SKM-1 (cell line): ENCODE measurements around the gene ARL3.

Source experiments
- DNase-seq: peaks from one replicate; lab custom pipeline; 2025; ENCODE audit not compliant: unreplicated experiment; lab: John Stamatoyannopoulos, UW

The ARL3 gene

DNA sequence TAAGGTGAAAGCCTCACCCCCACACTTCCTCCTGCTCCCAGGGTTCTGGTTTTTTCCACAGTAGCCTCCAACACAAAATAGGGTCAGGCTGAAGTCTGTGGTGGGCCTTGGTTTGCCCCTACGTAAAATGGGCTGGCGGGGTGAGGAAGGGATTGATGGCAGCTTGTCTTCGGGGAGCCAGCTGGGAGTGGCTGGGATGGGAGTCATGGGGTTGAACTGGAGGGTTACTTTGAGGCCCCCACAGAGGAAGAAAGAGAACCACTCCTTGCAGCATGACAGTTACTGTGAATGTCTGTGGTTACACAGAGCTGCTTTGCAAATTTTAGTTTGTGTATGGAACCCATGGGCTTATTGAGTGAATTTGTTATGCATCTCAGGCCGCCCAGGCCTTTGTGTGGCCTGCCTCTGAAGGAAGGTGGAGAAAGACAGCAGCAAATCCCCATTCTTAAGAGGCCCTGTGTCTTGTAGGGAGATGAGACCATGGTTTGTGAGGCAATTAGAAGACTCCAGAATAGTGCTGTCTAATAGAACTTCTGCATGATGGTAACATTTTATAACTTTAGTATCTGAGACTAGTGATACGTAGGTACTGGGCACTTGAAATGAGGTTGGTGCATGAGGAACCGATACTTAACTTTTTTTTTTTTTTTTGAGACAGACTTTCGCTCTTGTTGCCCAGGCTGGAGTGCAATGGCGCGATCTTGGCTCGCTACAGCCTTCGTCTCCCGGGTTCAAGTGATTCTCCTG is 61.9 kb downstream of the ARL3 start:
- DNase-seq, result no peak

DNA sequence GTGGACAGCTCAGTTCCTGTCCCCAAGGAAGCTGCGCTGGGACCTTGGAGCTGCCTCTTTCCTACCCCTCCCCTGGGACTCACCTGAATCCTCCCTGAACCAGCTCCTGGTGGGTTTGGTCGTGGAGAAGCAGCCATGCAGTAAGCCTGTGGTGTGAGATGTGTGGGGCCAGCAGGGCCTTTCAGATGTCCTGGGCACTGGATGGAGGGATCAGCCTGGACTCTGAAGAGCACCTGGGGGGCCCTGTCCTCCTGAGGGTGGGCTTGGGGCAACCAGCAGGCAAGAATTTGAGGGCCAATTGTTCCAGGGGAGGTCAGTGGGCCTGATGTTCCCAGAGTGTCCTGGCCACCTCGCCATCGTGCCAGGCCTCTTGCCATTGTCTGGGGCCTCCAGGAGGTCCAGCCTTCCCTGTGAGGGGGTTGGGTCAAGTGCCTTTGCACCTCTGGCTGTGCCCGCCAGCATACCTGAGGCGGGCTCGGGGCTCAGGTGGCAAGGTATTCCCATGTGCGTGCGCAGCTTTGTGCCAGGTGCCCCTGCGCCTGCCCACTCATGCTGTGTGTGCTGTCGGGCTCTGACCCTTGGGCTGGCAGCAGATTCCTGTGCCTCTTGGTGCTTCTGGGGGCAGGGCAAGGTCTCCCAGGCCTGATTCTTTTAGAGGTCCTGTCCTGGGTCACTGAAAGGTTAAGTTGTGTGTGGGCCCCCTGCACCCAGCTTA is 62.6 kb downstream of the ARL3 start:
- DNase-seq, result no peak

DNA sequence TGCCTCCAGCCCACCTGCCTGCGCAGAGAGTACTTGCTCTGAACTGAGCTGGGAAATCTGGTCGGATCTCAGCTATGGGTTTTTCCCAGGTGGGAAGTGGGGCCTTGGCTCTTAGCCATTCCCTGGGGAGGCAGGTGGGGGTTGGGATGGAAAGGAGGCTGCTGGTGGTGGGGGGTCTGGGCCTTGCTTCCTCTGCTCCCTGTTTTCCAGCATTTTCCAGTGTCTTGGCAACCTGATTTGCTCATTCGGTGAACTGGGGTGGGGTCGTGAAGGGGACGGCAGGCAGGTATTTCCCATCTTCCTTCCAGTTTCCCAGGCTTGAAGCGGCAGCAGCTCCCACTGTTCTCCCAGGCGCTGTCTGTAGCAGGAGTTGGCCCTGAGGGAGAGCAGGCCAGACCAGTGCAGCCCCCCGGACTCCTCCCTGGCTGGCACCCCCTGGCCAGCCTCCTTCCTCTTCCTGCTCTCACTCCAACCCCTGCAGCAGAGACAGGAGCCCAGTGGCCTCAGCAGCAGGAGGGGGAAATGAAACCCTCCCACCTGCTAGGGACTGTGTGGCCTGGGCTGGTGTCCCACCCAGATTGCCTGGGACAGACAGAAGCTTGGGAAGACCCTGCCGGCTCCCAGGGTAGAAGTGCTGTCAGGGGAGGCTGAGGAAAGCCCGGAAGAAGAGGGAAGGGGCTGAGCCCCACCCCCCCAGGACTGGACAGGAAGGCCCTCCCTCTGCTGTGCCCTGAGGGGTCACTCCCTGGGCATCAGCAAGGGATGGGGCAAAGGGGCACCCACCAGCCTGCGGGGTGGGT is 63.3 kb downstream of the ARL3 start:
- no peak for DNase-seq

DNA sequence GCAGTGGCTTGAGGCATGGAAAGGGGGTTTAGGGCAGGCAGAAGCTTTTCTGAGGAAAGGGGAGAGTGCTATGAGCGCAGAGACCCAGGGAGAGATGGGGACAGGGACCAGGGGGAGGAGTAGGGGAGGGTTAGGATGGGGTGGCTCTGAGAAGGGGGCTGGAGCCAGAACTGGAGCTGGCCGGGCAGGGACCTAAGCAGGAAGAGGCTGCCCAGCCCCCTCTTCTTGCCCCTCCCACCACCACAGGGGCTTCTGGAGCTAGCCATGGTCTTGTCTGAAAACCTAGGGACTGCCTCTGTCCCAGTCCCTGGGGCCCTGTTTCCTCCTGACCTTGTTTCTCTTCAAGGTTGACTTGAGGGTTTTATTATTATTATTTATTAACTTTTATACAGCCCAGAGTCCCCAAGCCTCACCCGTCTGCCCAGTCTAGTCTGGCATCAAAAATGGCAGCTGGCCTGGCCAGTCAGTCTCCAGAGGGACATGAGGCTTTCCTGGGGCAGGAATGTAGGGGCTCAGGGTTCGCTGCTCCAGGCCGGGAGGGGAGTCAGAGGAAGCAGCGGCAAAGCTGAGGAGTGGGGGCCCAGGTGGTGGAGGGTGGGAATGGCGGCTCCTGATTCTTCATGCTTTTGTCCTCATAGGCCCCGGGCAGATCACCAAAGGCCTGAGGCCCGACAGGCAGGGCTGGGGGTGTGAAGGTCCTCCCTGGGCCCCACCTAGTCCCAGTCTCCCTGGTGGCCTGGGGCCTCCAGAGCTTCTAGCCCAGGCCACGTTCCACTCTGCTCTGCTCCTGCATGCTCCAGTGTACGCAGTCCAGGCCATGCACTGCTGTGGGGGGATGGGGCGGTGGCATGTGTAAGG is 64.2 kb downstream of the ARL3 start:
- no peak for DNase-seq

DNA sequence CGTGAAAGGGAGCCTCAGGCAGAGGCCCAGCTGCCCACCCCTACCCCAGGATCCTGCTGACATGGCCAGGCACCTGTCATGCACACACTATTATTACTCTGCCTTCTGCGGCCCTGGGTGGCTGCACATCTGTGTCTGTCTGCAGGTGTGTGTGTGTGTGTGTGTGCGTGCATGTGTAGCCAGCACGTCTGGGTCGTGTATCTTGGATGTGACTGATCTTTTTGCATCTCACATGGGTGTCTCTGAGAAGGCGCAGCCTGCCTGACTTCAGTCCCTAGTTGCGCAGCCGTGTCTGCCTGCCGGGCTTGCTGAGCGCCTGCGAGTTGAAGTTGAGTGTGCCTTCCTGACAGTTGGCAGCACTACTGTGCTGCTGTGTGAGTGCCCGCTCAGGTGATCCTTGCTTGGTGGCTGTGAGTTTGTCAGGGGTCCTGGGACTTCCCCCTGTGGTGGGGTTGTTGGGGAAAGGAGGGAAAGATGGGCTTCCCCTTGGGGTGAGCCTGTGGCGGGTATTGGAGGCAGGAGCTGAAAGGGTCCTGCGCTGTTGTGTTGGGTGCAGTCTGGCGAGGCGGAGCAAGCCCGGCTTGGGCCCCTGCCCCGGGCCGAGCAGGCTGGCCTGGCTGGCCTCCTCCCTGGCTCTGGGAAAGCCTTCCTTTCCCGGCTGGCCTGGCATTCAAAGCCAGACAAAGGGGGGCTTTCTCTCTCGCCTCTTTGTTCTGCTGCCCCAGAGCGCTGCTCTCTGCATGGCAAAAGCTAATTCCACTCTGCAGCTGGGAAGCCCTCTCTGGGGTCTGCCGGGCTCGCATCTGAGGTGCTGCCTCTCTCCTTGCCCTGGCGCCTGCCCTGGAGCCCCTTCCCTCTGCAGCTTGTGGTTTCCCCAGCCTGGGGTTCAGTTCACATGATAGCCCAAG is 65.1 kb downstream of the ARL3 start:
- no peak for DNase-seq

DNA sequence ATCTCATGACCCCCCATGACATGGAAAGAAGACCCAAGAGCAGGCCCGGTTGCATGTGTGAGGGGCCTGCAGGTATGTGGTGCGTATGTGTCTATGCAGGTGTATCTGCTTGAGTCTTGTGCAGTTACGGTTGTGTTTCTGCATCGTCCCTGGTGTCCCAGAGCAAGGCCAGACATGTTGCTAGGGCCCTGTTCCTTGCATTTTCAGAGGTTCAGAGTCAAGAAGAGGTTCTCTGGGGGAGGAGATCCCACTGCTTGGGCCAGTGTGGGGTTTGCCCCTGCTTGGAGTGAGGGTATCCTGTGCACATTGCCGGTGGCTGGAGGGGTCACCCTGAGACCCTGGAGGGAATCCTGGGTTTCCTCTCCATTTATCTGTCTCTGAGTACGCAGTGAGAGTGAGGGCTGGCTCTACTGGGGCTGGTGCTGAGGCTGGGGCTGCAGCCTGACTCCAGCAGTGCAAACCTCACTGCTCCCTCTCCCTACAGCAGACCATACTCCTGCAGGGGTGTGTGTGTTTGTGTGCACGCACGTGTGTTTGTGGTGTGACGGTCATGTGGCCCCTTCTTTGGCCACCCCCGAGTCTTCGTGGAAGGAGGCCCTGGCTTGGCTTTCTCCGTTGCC is 65.8 kb downstream of the ARL3 start:
- DNase-seq, result no peak

DNA sequence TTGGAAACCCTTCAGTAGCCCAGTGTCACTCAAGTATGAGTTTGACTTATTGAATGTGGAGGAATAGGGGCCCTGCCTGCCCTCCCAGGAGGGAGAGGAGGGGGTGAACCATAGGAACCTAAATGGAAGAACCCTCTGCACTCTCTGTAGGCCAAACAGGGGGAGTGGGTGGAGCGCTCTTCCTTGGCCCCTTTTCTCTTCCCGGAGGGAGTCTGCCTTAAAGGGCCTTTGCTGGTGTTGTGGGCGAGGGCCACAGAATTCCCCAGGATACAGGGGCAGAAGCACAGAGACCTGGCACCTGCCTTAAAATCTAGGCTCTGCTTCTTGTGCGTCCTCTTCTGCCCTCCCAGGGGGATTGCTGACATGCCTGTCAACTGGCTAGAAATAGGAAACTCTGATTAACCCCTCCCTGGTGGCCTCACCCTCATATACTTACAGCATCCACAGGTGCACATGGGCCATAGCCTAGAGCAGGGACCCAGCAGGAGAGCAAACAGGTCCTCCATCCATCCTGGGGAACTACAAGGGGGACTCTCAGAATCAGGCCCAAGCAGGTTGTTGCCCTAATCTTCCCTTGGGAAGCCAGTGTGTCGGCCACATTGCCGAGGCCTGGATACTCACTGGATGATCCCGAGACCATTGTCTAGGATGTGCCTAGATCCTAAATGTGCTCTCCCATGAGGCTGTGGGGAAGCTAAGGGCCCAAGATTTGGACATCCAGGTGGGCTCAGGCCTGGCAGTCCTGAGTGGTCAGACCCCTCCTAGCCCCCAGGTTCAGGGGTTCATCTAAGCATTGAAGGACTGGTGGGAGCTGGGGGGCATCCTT is 66.5 kb downstream of the ARL3 start:
- no peak for DNase-seq

DNA sequence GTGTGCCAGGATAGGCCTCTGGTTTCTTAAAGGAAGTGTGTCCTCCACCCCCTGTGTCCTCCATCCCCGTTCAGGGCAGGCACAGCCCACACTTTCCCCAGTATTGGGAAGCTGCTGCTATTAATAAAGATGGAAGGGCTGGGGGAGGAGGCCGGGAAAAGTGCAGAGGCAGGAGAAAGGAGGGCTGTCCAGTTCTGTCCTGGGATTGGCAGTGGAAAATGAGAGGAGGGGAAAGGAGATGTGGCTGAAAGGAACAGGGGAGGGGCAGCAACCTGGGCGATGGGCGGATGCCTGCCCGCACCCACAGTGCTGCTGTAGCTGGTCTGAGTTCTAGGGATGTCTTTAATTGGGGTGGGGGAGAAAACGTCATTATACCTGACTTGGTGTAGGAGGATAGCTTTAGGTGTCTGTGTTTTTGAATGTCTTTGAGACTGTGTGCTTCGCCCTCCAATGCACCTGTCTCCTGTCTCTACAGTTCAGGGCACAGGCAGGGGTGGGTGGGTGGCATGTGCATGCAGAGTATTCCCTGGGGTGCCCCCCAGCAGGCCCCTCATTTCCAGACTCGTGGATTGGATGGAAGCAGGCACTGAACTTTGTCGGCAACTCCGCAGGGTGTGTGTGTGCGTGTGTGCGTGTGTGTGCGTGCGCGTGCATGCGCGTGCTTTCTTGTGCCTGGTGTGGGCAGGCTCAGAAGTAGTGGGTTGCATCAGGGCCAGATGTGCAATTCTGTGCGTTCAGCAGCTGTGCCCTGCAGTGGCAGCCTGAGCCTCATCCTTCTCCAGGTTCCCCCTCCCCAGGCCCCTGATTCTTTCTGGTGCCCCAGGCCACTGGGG is 67.4 kb downstream of the ARL3 start:
- no peak for DNase-seq

DNA sequence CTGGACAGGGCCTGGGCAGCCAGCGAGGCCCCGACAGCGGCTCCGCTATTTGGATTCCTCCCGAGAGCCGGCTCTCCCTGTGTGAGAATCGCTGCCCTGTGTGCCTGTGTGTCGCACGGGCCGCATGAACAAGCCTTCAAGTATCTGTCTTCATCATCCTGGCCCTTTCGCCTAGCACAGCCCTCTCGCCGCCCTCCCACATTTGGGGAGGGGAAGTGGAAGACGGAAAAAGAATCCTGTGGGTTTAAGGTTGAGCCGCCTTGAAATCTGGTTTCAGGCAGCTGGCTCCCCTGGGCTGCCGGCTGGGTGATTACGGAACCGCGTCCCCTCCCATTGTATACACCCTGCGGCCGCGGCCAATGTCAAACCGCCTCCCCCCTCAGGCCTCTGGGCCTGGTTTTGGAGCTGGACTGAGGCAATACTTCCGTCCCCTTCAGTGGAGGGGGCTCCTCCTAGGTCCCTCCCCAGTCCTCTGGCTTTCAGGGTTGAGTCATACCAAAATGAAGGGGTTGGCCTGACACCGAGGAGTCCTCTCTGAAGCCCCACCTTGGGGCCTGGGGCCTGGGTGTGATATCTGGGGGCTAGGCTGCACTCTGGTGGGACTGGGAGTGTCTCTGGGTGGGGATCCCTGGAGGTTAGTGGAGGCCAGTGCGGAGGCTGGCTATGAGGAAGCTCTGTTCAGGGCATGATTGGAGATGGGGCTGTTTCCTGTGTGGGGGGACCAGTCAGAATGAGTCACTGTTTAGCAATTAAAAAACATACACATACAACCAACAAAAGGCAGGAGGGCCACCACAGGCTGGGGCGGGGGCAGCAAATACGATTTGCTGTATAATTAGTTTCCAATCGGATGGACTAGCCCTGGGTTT is 68.2 kb downstream of the ARL3 start:
- peak; percentile 91 for DNase-seq

DNA sequence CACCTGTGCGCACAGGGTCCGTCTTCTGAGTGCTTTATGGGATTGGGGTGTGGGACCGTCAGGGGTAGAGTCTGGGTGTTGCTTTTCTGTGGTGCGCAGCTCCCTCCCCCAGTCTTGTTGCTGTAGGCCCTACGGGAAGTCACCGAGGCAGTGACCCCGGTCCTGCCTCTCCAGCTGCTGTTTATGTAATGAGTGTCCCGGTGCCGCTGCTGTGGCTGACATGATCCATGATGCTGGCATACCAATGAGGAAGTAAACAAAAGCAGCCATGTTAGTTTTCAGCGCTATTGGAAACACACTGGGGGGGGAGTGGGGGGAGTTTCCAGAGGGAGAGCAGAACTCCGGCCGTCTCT is 68.8 kb downstream of the ARL3 start:
- DNase-seq, result peak; percentile 75

DNA sequence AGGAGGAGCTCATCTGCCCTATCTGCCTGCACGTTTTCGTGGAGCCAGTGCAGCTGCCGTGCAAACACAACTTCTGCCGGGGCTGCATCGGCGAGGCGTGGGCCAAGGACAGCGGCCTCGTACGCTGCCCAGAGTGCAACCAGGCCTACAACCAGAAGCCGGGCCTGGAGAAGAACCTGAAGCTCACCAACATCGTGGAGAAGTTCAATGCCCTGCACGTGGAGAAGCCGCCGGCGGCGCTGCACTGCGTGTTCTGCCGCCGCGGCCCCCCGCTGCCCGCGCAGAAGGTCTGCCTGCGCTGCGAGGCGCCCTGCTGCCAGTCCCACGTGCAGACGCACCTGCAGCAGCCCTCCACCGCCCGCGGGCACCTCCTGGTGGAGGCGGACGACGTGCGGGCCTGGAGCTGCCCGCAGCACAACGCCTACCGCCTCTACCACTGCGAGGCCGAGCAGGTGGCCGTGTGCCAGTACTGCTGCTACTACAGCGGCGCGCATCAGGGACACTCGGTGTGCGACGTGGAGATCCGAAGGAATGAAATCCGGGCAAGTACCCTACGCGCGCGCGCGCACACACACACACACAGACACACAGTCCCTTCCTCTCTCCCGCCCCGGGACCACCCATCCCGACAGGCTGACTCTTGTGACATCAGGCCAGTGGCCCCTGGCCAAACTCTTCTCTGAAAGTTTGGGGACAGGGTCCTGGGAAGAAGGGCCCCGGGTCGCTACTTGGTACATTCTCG is 69.4 kb downstream of the ARL3 start:
- DNase-seq, result no peak

DNA sequence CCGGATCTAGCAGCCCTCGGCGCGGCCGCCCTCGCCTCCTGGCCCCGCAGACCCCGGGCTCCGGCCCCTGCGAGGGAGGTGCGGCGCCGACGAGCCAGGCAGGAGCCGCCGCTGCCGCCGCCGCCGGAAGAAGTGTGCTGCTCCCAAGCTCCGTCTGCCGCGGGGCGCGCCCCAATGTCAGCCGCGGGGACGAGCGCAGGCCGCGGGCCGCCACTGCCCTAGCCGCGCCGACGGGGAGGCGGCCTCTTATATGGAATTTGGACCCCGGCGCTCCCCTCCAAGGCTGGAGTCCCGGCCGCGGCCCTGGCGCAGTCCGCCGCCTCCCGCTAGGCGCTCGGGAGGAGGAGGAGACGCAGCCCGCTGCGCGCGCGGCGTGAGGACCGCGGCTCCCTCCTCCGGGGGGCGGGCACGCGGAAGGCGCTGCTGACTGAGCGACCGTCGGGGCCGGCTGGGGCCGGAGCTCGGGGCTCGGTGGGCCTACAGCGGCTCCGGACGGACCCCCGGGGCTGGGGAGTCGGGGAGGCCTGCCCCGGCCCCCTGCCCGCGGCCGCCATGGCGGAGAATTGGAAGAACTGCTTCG is 70.0 kb downstream of the ARL3 start, which contains the start of gene TRIM8:
Gene TRIM8 (plus strand): TSS at position 414 of the 580 bp plus-strand sequence. CDS start 139 bp downstream, at position 553.
- DNase-seq, result no peak

DNA sequence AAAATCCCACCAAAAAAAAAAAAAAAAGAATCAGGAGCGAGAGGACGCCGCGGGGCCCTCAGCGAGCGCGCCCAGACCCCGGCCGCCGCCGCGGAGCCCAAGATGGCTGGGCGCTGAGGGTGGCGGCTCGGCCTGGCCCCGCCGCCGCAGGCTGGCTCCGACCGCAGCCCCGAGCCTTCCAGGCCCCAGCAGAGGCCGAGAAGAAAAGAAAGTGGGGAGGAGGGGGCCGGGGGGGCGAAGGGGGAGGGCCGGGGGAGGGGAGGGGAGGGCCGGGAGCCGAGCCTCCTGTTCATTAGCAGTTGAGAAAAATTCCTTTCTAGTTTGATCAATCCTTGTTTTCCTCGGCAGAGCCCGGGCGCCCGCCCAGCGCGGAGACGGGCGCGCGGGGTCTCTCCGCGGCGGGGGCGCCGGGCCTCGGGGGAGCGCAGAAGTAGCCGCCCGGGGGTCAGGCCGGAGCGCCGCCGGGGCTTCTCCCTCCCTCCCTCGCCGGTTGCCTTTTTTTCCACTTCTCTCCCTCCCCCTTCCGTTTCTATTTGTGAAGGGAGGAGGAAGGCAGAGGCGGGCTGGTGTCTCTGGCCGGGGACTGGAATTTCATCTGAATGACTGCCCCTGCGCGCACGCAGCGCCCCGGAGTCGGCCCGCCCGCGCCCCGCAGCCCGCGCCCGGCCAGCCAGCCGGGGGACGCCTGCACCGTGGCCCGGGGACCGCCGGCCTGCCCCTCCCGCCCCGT is 70.7 kb downstream of the ARL3 start:
- DNase-seq, result peak; percentile 42

DNA sequence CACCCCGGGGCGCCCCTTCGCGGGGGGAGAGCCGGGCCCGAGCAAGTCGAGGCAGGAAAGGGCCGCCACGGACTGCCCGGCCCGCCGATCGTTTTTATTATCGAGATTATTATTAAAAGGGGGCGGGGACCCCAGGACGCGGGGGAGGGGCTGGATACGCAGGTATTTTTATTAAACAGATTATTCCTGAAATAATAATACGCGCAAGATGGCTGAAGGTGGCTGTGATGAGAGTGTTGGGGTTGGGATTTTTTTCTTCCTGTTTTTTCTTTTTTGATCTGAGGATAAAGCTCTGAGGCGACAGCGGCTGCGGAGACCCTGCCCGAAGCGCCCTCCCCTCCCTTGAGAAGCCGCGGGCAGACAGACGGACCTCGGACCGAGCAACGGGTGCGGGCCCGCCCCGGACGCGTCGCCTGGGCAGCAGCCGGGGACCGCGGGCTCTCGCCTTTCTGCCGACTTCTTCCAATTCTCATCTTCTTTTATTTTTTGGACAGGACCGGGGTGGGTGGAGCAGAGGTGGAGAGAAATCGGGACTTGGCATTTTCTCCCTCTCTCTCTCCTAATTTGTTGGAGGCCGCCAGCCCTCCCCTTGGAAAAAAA is 71.4 kb downstream of the ARL3 start:
- no peak for DNase-seq
